AG09309 (cell line): Measurements from ENCODE around the gene SERPINB11.
"Not testable (repeated sequence)": the region's sequence is repeated elsewhere in the genome, so short reads cannot be mapped to it uniquely, and the experiment has no call there.

Experiments used
- DNase-seq: peaks from one replicate; pipeline ENCODE4 v3.0.0-alpha.2; 2010; ENCODE audit warnings: low read depth
- H3K4me3 ChIP-seq: 2 replicates; pipeline ENCODE4 v1.5.1; 2011; ENCODE audit warnings: mild to moderate bottlenecking, low read depth, low read length, moderate library complexity; ENCODE audit not compliant: control insufficient read depth
- TF ChIP-seq, protein P1 (sequence below): IDR thresholded peaks from 2 replicates; pipeline ENCODE4 v1.5.1; 2011; ENCODE audit warnings: mild to moderate bottlenecking, low read depth, low read length, inconsistent platforms; ENCODE audit not compliant: insufficient read depth, control insufficient read depth; ENCODE audit errors: missing control alignments

Gene SERPINB11, protein sequence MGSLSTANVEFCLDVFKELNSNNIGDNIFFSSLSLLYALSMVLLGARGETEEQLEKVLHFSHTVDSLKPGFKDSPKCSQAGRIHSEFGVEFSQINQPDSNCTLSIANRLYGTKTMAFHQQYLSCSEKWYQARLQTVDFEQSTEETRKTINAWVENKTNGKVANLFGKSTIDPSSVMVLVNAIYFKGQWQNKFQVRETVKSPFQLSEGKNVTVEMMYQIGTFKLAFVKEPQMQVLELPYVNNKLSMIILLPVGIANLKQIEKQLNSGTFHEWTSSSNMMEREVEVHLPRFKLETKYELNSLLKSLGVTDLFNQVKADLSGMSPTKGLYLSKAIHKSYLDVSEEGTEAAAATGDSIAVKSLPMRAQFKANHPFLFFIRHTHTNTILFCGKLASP

DNA sequence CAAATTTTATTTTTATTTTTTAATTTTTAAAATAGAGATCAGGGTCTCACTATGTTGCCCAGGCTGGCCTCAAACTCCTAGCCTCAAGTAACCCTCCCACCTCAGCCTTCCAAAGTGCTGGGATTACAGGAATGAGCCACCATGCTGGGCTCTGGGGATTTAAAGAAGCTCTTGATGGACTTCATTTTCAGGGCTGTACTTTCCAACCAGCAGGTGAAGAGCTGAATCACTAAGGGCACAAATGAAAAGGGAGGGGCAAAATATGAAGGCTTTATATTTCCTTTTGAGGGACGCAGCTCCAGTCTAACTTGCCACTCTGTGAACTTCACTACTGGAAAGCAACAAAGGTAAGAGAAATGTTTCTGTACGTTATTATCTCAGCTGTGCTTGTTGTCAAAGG lies at the start of gene SERPINB11:
SERPINB11 (plus strand) TSS at position 301 of the 400 bp plus-strand sequence. CDS start 7,234 bp downstream, outside the sequence.
- no peak within 1 kb of the TSS for H3K4me3 ChIP-seq
- no peak for DNase-seq
- TF ChIP-seq, protein P1, sequence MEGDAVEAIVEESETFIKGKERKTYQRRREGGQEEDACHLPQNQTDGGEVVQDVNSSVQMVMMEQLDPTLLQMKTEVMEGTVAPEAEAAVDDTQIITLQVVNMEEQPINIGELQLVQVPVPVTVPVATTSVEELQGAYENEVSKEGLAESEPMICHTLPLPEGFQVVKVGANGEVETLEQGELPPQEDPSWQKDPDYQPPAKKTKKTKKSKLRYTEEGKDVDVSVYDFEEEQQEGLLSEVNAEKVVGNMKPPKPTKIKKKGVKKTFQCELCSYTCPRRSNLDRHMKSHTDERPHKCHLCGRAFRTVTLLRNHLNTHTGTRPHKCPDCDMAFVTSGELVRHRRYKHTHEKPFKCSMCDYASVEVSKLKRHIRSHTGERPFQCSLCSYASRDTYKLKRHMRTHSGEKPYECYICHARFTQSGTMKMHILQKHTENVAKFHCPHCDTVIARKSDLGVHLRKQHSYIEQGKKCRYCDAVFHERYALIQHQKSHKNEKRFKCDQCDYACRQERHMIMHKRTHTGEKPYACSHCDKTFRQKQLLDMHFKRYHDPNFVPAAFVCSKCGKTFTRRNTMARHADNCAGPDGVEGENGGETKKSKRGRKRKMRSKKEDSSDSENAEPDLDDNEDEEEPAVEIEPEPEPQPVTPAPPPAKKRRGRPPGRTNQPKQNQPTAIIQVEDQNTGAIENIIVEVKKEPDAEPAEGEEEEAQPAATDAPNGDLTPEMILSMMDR = no peak

DNA sequence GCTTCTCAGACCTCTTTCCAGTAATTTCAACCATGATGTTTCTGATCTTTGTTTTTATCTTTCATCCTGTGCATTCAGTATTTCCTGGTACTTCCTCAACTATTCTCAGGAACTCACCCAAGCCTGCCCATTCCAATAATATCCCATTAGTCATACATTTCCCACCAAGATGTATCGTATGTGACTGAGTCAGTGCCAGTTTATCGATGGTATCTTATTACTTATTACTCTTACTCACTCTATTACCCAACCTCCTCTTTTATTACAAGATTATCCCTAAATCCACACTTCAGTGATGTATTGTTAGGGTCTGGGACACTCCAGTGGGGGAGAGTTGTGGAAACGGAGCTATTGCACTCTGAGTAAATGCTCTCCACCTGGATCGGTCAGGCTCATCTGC lies 43.8 kb upstream of the SERPINB11 start:
- not testable (repeated sequence) for DNase-seq, H3K4me3 ChIP-seq

DNA sequence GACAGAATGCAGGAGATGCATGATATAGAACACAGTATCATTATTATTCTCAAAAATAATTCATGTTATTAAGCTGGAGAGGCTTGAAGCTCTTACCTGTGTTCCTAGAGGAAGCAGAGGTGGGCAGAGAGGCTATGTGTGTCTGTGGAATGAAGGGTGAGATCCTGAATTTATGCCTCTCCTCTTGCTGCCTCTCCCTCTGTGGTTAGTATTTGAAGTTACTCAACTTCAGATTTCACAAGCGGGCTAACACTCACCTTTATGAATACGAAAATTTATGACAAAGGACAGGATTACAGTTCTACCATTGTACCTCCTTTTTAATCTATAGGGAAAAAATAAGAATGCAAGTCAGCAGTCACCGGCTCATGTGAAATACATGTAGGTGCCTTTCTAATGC lies 41.0 kb upstream of the SERPINB11 start, which contains the start of gene SERPINB3:
SERPINB3 (minus strand) TSS at position 144 of the 400 bp plus-strand sequence. CDS start 677 bp downstream, outside the sequence.
- not testable (repeated sequence) for H3K4me3 ChIP-seq, DNase-seq

DNA sequence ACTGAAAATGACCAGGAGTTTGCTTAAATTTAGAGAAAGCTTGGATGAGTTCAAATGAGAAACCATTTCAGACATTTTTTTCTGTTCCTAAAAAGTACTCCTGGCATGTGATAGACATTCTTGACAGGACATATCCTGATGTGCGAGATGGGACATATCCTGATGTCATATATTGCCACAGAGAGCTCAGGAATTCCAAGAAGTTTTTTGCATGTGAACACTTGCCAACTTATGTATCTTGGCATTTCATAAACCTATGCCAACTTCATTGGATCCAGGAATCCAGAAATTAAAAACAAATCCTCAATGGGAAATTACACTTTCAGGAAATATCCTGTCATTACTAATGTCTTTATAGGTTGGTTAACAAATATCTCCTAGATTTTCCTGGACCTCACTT lies 38.2 kb upstream of the SERPINB11 start:
- TF ChIP-seq, protein P1 = no peak
- DNase-seq = no peak
- no peak overlapping the region for H3K4me3 ChIP-seq

DNA sequence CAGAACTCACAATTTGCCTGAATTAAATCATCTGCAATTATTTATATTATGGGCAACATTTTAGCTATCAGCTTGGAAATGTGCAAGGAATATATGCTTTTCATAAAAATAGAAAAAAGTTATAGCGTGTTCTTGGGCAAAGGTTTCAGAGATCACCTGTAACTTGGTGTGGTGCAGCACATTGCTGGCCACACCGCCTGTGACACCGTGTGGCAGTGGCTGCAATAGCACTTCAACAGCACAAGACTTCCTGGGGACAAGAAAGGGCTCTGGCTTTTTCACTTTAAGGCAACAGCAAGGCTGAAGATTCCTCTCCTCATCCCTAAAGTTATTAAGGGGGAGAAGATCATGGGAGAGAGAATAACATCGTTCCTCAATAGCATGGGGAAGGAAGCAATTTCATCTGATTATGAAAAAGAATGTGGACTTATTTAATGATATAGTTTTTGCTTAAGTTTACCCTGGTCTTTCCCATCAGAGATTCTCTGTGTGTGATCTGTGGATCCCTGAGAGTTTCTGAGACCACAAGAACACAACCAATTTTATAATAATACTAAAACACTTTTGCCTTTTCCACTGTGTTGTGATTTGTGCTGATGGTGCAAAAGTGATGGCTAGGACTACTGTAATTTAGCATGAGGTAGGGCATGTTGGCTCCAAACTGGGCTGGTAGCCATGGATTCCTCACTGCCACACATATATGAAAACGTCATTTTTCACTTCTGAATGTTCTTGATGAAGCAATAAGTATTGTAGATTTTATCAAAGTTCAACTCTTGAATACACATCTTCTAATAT lies 26.0 kb upstream of the SERPINB11 start:
- TF ChIP-seq, protein P1 = peak; percentile 47
- no peak overlapping the region for H3K4me3 ChIP-seq
- no peak for DNase-seq

DNA sequence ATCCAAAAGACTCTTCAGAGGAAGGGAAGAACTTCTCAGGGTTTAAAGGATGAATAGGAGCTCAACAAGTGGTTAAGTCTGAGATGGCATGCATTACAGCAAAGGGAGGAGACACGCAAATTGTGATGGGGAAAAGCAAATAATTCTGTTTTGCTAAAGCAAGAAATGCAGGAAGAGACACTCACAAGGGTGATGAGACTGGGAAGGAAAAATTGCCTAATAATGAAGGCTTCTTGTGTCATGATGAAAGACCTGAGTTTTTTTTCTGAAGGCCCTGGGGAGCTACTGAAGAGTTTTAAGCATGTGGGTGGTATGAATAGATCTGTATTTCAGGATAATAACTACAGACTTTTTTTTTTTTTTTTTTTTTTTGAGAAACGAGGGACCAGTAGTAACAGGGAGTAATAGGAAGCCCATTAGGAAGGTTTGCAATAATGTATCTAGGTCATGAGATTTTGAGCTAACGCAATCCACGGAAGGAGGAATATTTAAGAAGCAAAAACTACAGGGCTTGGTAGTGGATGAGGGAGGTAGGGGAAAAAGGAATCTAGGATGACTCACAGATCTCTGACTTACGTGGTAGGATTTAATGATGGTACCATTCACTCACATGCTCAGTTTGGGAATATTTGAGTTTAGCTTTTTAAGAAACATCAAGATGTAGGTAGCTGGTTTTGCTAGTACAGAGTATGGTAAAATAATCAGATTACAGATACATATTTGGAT lies 25.1 kb upstream of the SERPINB11 start:
- H3K4me3 ChIP-seq = no peak overlapping the region
- peak; percentile 31 for DNase-seq
- TF ChIP-seq, protein P1 = no peak

DNA sequence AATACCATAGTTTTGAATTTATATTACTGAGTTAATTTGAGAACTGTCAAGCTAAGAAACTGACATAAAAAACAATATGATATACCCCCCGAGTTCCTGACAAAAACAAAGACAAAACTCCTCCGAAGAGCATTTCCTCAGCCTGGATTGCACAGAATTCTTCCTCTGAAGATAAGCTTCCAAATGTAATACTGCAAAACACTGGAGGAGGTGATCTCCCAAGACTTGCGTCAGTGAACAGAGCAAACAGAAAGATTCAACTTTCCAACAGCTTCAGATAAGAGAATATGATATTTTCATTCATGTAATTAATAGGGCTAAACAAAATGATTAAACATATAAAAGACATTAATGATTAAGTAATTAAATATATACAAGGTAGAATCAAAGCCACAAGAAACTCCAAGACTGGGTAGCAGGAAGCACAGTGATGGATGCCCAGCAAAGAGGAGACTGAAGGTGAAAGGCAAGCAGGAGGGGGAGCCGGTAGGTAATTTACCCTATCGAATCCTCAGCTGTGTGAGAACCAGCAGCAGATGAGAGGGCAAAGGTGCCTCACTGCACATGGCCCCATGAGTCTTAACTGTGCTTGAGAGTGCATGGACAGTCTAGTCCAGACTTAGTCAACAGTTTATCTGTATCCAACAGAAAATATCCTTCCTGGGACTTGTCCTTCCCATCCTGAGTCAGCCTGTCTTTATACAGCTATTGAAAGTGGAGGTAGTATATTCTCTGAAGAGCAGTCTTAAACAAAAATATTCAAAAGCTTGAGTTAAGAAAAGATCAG lies 22.7 kb upstream of the SERPINB11 start:
- no peak overlapping the region for H3K4me3 ChIP-seq
- no peak for DNase-seq
- TF ChIP-seq, protein P1 = no peak
